Measurements from ENCODE around the gene COPS3.

COPS3 gene

GRCh38 chr17:17239832-17240231 lies 41.2 kb downstream of the COPS3 start:
- no peak for DNase-seq

DNA sequence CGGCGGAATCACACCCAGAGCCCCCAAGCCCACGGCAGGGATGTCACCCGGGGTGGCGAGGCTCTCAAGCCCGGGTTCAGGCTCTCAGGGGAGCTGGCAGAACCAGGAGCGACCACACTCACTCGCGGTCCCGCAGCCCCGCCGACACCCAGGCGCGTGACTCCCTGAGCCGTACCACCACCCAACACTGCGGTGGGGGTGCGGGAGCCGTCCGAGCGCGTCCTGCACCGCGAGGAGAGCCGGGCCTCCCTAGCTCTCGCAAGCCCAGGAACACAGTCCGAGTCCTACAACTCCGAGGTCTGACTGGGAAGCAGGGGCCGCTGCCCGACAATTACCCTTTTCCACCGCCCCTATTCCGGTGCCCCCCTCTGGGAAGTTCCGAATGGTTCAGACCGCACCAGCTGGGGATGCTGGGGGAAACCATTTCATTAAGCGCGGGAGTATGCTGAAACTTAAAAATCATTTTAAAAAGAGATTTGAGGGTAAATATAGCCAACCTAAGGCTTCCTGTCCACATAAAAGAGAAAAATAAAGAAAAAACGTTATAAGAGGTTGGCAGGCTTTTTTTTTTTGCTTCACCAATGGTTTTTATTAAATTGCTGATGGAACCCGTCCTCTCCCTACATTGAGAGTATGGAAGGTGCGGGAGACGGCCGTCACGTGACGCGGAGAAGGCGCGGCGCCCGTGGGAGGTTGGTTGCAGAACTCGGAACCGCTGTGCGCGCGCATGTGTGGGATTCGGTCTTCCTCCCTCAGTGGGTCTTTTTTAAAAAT lies 43.8 kb downstream of the COPS3 start, which contains the start of gene FLCN:
FLCN (minus strand) TSS at position 143 of the 774 bp plus-strand sequence. CDS start 9,031 bp downstream, outside the sequence.
- peak; percentile 84 for DNase-seq

DNA sequence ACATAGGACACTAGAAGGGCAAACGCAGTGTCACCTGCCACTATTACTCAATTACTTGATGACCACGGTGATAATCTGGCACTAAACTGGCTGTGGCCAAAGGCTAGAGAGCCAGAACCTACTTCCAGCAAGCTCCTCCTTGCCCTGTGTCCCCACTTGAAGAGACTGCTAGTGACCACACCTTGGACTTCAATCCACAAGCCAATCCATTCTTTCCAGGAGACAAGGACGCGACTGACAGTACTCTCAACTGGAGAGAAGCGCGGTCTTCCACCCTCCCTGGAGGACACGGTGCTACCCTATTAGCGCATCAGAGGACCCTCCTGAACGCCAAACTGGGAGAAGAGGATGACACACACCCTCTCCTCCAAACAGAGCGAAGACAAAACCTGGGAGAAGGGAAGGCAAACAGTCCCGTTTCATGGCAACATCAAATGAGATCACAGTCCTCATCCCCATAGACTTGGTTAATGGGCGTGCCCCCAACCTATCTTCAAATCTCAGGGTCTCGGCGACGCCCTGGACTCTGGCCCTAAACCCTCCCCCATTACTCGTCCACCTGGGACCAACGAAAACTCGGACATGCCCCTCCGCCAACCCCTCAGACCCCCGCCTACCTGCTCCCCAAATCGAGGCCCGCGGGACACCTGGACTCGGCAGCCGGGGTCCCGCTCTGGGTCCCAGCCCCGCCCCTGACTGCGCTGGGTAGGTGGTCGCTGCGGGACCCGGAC lies 44.6 kb downstream of the COPS3 start:
- DNase-seq = no peak

GRCh38 chr17:17235212-17236174 lies 45.6 kb downstream of the COPS3 start:
- DNase-seq = no peak

DNA sequence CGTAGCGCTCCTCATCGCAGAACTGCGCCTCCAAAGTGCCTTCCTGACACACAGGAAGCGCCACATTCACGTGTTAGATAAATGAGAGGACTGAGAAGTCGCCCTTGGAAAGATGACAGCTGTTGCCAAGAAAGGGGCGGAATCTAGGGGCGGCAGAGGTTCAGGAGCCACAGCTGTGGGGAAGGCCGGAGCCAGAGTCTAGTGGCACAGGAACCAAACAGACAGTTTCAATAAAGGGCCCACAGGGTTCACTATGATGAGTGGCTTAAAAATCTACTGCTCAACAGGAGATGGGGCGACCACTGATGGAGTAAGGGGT lies 48.8 kb downstream of the COPS3 start:
- no peak for DNase-seq

DNA sequence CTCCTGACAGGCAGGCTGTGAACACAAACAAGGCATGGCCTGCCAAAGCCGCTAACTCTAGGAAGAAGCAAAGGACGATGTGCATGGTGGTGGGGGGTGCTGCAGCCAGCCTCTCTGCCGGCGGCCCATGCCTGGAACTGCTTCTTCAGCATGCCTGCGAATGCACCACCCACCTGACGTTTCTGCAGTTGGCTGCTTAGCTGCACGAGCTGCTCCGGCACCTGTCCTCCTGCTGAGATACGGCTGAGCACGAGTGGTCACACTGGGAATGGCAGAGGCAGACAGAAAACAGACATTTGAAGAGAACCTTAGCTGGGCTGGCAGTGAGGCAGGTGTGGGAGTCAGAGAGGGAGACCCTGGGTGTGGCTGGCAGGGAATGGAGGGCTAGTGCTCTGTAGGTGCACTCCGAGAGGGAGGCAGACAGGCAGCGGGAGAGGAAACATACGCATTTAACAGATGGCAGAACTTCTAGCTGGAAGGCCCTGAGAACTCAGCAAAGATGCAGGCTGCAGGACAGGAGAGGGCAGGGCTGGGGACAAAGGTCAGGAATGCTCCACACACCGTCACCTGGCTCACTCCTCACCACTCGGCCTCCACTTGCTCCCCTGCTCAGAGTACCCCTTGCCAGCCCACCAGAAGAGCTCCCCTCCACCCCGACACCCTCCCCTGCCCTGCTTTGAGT lies 49.3 kb downstream of the COPS3 start:
- no peak for DNase-seq

- no peak for DNase-seq
Observed at GRCh38 chr17:17229416-17230384, 51.3 kb downstream of the COPS3 start.

- DNase-seq = no peak
Observed at GRCh38 chr17:17228521-17229279, 52.3 kb downstream of the COPS3 start.

GRCh38 chr17:17227608-17228520 lies 53.2 kb downstream of the COPS3 start:
- DNase-seq = no peak

DNA sequence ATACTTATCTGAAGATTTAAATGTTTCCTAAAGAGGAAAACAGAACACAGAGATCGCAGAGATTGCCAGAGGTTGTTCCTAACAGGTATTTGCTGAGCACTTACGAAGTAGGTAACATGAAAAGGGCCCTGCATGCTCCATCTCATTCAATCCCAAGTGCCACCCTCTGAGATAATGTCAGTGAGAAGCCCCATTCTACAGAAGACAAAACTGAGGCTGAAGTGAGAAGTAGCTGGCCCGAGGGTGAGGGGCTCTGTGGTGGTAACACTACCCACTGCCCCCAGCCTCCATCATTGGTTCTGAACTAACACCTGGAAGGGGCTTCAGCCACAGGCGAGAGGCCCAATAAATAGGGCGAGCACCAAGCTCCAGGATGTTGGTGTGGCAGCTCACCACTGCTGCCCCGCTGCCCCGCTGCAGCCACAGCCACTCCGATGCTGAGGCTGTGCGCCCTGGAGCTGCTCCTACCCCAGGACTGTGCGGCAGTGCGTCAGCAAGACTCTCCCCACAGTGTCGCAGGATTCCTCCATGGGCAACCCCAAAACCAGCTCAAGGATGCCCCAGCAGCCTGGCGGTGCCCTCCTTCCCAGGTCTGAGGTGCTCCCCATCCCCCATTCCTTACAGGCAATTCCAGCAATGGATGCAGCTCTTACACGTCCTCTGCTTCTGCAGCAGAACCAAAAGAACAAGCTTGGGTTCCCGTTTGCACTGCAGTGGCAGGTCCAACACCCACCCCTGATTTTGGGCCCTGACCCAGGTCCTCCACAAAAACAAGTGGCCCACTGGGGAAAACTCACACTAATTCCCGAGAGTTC lies 54.4 kb downstream of the COPS3 start:
- no peak for DNase-seq

GRCh38 chr17:17225901-17226300 lies 55.1 kb downstream of the COPS3 start:
- DNase-seq = no peak

DNA sequence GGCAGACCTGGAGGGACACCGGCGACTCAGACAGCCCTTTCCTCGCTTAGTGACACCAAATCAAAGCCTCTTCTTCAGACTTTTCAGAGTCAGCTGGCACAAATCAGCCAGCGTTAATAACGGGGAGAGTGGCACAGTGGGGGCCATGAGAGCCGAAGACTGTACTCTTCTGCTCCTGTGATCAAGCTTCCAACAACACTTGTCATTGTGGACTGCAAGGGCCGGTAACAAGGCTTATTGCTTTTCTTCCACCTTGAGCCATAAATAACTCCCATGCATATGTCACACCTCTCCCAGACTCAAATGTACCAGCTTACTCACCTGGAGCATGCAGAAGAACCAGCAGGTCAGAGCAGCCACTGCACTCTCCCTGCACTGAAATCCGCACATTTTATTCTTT lies 56.9 kb downstream of the COPS3 start:
- no peak for DNase-seq

- no peak for DNase-seq
Observed at GRCh38 chr17:17223736-17224135, 57.3 kb downstream of the COPS3 start.

DNA sequence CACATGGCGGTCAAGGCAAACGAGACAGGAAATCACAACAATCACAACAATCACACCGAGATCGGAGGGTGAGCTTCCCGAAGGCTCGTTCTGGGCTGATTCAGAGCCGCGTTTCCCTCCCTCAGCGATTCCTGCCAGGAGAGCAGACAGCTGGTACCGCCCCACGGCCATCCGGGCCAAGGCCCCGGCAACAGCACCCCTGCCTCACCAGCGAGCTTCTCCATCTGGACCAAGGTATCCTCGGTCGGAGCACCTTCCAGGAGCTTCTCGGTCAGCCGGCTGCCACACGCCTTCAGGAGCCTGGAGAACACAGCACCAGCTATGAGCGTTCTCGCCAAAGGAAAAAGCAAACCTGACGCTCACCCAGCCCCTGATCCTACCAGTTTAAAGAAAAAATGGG lies 59.7 kb downstream of the COPS3 start:
- DNase-seq = no peak

- no peak for DNase-seq
Observed at GRCh38 chr17:17220529-17220928, 60.5 kb downstream of the COPS3 start.

DNA sequence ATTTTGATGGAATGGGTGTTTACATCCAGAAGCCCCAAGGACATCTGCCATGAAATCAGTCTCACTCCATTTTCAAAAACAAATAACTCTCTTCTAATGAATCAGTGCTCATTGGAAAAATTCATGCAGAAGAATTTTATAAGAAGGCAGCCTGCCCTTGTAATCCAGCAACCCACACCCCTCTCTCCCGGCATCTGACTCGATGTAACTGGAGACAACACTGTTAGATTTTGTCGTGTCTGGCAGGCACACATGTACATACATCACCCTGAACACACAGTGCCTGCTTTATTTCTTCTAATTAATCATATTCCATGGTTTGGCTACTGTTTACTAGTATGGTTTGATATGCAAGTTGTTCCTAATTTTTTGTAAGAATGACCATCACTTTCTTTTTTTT lies 63.1 kb downstream of the COPS3 start:
- no peak for DNase-seq

DNA sequence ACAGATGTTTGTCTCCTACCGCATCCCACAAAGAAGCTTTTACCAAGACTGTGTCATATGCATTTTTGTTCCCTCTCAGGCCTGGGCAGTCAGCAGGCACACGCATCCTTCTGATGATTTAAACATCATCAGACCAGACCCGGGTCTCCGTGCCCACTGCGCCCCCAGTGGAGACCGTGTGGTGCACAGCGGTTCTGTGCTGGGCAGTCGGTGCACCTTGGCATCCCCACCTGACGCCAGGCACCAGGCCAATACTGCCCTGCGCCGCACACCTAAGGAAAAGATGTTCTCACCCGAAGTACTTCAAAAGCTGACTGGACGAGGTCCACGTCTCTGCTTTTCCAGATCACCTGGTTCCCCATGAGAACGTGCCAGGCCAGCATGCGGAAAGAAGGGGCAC lies 64.3 kb downstream of the COPS3 start:
- no peak for DNase-seq

- no peak for DNase-seq
Observed at GRCh38 chr17:17216236-17216635, 64.8 kb downstream of the COPS3 start.

DNA sequence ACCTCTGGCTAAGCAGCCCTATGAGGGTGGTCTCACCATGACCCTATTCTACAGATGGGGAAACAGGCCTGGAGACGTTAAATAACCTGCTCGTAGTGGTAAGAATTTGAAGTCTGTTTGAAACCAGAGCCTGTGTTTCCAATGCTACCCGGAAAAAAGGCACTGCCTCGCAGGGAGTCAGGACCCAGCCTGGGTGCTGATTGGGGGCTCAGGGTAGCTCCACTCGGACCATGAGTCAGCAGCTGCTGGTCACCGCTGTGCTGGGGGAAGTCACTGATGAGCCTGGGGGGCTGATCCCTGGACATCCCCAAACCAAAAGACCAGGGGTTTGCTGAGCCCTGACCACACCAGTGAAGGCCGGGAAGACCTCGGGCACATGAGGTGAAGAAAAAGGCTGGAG lies 65.5 kb downstream of the COPS3 start:
- DNase-seq = no peak
